Measurements from ENCODE around the gene LEKR1.

- TF ChIP-seq REST (IDR thresholded peaks at IDR 0.05; ENCODE audit: insufficient read depth in 1 of 2, low read depth in 2 of 2, low read length in 2 of 2) (no peak), POLR2AphosphoS5 (IDR thresholded peaks at IDR 0.05; ENCODE audit: low read depth, low read length) (no peak), SIN3A (IDR thresholded peaks at IDR 0.05; ENCODE audit: borderline replicate concordance, insufficient read depth, low read length) (no peak), TAF1 (IDR thresholded peaks at IDR 0.05; ENCODE audit: borderline replicate concordance, insufficient read depth, low read length) (no peak)
Observed at GRCh38 chr3:156792945-156793344, 33.2 kb upstream of the LEKR1 start.

Measured in PFSK-1 (cell line).